K562 (cell line): ENCODE measurements around the gene ABT1. TPM values are rescaled to one million over a fixed set of nuclear protein-coding genes. Genes with fewer than 3 reads are reported as not detected.

Experiments used
- AFF1 ChIP-seq, 2 experiments: fragments of 450-650 bp; IDR thresholded peaks; 2 replicates each; pipeline ENCODE4 v1.6.1; 2018; ENCODE audit warnings: mild to moderate bottlenecking in 2 of 2, low read depth in 1 of 2; ENCODE audit not compliant: partially characterized antibody in 2 of 2
- ATF2 ChIP-seq: sonication (generic); formaldehyde crosslinking; IDR thresholded peaks from 2 replicates; pipeline ENCODE4 v1.8.1; 2022; ENCODE audit warnings: missing genetic modification reagents
- BRD9 ChIP-seq: fragments of 450-650 bp; IDR thresholded peaks from 2 replicates; pipeline ENCODE4 v1.6.1; 2018; ENCODE audit warnings: low read depth; ENCODE audit not compliant: partially characterized antibody
- CUX1 ChIP-seq: fragments of 200-800 bp; sonication (Bioruptor generic); IDR thresholded peaks from 2 replicates; pipeline ENCODE4 v1.6.1; 2016; ENCODE audit warnings: missing genetic modification characterization, missing compliant biosample characterization
- DIDO1 ChIP-seq: fragments of 450-650 bp; IDR thresholded peaks from 2 replicates; pipeline ENCODE4 v1.6.1; 2016; ENCODE audit warnings: low read depth, missing biosample characterization, missing genetic modification characterization
- DNMT1 ChIP-seq: fragments of 450-650 bp; IDR thresholded peaks from 2 replicates; pipeline ENCODE4 v1.6.1; 2016; ENCODE audit warnings: antibody characterized with exemption, mild to moderate bottlenecking
- FOXJ3 ChIP-seq: sonication (generic); formaldehyde crosslinking; IDR thresholded peaks from 2 replicates; pipeline ENCODE4 v1.4.0; 2020; ENCODE audit warnings: mild to moderate bottlenecking, missing genetic modification reagents
- HOMEZ ChIP-seq: fragments of 250-450 bp; sonication (Bioruptor Pico); IDR thresholded peaks from 2 replicates; pipeline ENCODE4 v1.4.0; 2020; ENCODE audit warnings: mild to moderate bottlenecking, moderate library complexity
- LCOR ChIP-seq: sonication (generic); formaldehyde crosslinking; IDR thresholded peaks from 2 replicates; pipeline ENCODE4 v1.8.0; 2022; ENCODE audit warnings: mild to moderate bottlenecking, missing genetic modification reagents
- RBM17 ChIP-seq: fragments of 200-400 bp; formaldehyde crosslinking; IDR thresholded peaks from 2 replicates; pipeline ENCODE4 v1.6.1; 2017; ENCODE audit warnings: low read depth, mild to moderate bottlenecking, low read length, borderline replicate concordance
- RHOXF2B ChIP-seq: fragments of 250-450 bp; sonication (Bioruptor Pico); conservative IDR thresholded peaks from 2 replicates; pipeline ENCODE4 v1.5.1; 2021
- SMARCA4 ChIP-seq: fragments of 450-650 bp; IDR thresholded peaks from 2 replicates; pipeline ENCODE4 v1.6.1; 2016
- THAP7 ChIP-seq: fragments of 250-450 bp; sonication (Bioruptor Pico); IDR thresholded peaks from 2 replicates; pipeline ENCODE4 v1.5.0; 2021
- ZNF239 ChIP-seq: fragments of 250-450 bp; sonication (Bioruptor Pico); IDR thresholded peaks from 2 replicates; pipeline ENCODE4 v1.4.0; 2020; ENCODE audit warnings: mild to moderate bottlenecking
- polyA plus RNA-seq, 8 experiments: library from polyadenylated mRNA; depleted of rRNA in 4 of 8; stranded (reverse) in 5 of 8; unstranded in 3 of 8; fragments of >200 nt; fragmentation: Nextera tagmentation in 2 of 8; fragmentation: Illumina TruSeq in 1 of 8; extraction: Ambion mirVana in 2 of 8; extraction: Trizol in 1 of 8; gene quantifications; 2 replicates each; pipeline versions ENCODE4 v1.2.1 to v1.2.3, GENCODE V29; 2011 to 2014; ENCODE audit warnings: inconsistent platforms in 1 of 8, missing spikeins in 1 of 8
- total RNA-seq, 7 experiments: library from RNA; depleted of rRNA in 6 of 7; stranded (reverse); fragments of >200 nt in 6 of 7; fragmentation: Illumina TruSeq in 2 of 7; extraction: Trizol in 2 of 7; gene quantifications; 2 replicates each; pipeline versions ENCODE4 v1.2.1 to v1.2.3, GENCODE V29; 2011 to 2021; ENCODE audit warnings: low replicate concordance in 1 of 7

Gene ABT1
- total and polyA plus RNA-seq, 9 of the 15 experiments (the other 6 are each of a cell fraction or from before 2014, with no cell fraction given) = 8.8 to 52.7 (median 40.7) TPM

- TF ChIP-seq CUX1 (CRISPR knock-in tag) (peak; percentile 76; the same call in 1 of the 2 replicates), BRD9 (peak; percentile 27), SMARCA4 (no peak), THAP7 (CRISPR knock-in tag) (peak; percentile 51; the same call in 1 of the 2 replicates), LCOR (CRISPR knock-in tag) (no peak), ZNF239 (peak; percentile 83), ATF2 (CRISPR knock-in tag) (no peak), AFF1 (IDR thresholded peaks at IDR 0.05; ENCODE audit: low read depth in 1 of 2, partially characterized antibody in 2 of 2) (peak in 1 of 2 experiments; percentile 82), HOMEZ (CRISPR knock-in tag) (no peak), RBM17 (no peak), FOXJ3 (no peak), DIDO1 (tag) (peak; percentile 53; the same call in 1 of the 2 replicates), RHOXF2B (CRISPR knock-in tag) (no peak), DNMT1 (no peak)
Observed at GRCh38 chr6:26593278-26594130, 3.2 kb upstream of the ABT1 start (continued).
